ENCODE results near the gene ASPSCR1. TPM values are rescaled to one million over a fixed set of nuclear protein-coding genes. Genes with fewer than 3 reads are reported as not detected.
A peak's percentile ranks its signal among the peaks of the same experiment; 100 is the strongest.

The ASPSCR1 gene
- total and polyA plus RNA-seq, 2 of the 4 experiments (the other 2 are of a cell fraction): 7.2 to 17.2 TPM

DNA sequence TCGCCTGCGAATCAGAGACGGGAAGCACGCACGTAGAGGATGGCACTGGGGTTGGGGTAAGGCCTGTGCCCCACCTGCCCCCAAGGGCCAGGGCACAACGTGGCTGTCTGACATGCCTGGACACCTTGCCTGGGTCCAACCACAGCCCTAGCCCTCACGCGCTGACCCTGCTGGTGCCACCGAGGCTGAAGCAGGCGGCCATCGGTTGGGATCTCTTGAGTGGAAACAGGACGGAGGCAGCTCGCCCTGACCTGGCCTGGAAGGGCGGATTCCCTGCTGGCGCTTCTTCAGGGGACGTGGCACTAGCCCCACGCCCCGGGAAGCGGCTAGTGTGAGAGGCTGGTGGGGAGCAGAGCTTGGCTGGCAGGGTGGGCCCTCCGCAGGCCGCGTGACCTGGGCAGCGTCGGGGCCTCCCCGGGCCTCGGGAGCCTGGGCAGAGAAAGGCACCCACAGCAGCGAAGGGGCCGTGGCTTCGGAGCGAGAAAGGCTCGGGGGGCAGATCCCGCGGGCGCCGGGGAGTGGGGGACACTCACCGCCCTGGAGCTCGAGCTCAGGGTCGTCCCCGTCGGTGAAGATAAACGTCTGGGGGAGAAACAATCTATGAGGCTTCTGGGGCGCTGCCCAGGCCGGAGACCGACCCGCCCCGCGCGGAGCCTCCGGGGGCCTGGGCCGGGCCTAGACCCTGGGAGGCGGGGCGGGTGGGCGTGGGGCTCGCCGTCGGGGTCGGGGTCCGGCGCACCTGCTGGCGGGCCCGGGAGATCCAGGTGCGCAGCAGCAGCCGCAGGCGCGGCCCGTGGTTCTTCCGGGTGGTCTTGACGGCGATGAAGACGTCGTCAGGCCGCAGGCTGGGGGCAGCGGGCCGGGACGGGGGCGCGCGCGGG, 73.6 kb downstream of the ASPSCR1 start (continued):
- TF ChIP-seq MAFK (IDR thresholded peaks at IDR 0.05; ENCODE audit: low read depth, low read length) (no peak), RFX5 (IDR thresholded peaks at IDR 0.05; ENCODE audit: low read depth, low read length) (no peak)

DNA sequence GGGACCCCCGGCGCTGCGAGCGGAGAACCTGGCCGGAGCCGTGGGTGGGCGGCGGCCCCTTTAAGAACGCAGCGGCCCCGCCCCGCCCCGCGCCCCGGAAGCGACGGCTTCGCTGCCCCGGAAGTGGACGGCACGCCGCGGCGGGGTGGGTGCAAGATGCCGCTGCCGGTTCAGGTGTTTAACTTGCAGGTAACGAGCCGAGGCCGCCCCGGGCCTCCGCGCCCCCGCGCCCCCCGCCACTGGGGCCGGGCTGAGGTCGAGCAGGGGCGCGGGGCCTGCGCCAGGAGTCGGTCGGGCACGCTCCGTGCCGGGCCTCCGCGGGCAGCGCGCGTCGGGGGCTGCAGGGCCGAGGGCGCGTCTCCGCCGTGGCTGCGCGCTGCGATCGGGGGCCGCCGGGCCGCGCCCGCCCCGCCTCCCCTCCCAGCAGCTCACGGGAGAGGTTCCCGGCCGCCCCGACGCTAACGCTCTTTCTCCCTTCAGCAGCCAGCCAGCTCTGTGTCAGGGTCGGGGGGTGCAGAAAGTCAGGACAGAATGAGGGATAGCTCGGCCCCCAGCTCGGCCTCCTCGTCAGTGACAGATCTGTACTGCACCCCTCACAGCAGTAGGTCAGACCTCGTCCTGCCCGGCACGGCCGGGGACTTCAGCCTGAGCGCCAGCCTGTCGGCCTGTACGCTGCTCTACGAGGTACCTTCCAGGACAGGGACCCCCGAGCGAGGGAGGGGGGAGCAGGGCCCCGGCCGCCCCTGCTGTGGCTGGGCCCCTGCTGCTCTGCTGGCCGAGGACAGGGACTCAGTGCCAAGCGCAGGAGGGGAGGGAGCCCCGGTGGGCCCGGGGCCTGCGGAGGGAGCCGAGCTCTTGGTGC, 74.6 kb downstream of the ASPSCR1 start, which contains the start of the genes GPS1 and RFNG:
Gene GPS1 (plus strand): TSS at position 123 of the 862 bp plus-strand sequence. CDS start 34 bp downstream, at position 157.
Gene RFNG (minus strand): TSS at position 36 of the 862 bp plus-strand sequence. CDS start 45 bp downstream, outside the sequence.
- in situ Hi-C loops (cut with MboI; ENCODE audit: low sequenced_read_pairs): no loop called here
- H3K4me1 ChIP-seq (ENCODE audit: control insufficient read depth, insufficient read depth, low read length): peaks cover 18% of the 10 kb centered on the region
- H3K9me1 ChIP-seq (ENCODE audit: insufficient read depth, low read length): peaks cover 7% of the 10 kb centered on the region
- WGBS, 2 experiments (ENCODE audit: extremely low coverage in 2 of 2, insufficient read length in 1 of 2): 1% methylated on average over 60 of the region's 94 CpGs; no CpG with 5 or more reads in 1 of the 2 experiments
- H2BK120ac ChIP-seq (ENCODE audit: low read depth, low read length): no peak within 1 kb of the TSS; the same call in none of the 2 replicates
- H3K4ac ChIP-seq (ENCODE audit: low read depth, low read length): peak within 1 kb of the TSS; percentile 87
- no TSS peak for BruUV-seq (replicated peaks)
- DNase-seq (peak; percentile 16), ATAC-seq (ENCODE audit: low read depth) (peak; percentile 86)
- H3K18ac ChIP-seq (ENCODE audit: low read depth, low read length): no peak within 1 kb of the TSS; the same call in 1 of the 2 replicates
- POLR2A ChIA-PET (ENCODE audit: unreplicated experiment): no interaction called here
- H4K20me1 ChIP-seq (ENCODE audit: insufficient read depth, low read length): peaks cover 7% of the 10 kb centered on the region
- peak within 1 kb of the TSS; percentile 93 for H3K4me2 ChIP-seq (ENCODE audit: low read depth, low read length)
- intact Hi-C loops (cut with micrococcal nuclease): no loop called here
- peaks cover 59% of the 10 kb centered on the region for H3K36me3 ChIP-seq (ENCODE audit: control insufficient read depth, insufficient read depth, low read length)
- peak; percentile 85; the same call in 1 of the 2 replicates for TF ChIP-seq MAZ (IDR thresholded peaks at IDR 0.05; ENCODE audit: borderline replicate concordance, low read depth, low read length)
- TF ChIP-seq, protein P1, sequence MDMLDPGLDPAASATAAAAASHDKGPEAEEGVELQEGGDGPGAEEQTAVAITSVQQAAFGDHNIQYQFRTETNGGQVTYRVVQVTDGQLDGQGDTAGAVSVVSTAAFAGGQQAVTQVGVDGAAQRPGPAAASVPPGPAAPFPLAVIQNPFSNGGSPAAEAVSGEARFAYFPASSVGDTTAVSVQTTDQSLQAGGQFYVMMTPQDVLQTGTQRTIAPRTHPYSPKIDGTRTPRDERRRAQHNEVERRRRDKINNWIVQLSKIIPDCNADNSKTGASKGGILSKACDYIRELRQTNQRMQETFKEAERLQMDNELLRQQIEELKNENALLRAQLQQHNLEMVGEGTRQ (IDR thresholded peaks at IDR 0.05; ENCODE audit: low read depth, low read length): no peak
- TF ChIP-seq SMC3 (IDR thresholded peaks at IDR 0.05; ENCODE audit: low read depth, low read length): no peak
- peak; percentile 76 for TF ChIP-seq MXI1 (IDR thresholded peaks at IDR 0.05; ENCODE audit: borderline replicate concordance, low read depth, low read length)
- CTCF ChIA-PET: no interaction called here
- peak within 1 kb of the TSS; percentile 84 to 91 for H4K8ac ChIP-seq (ENCODE audit: low read depth in 2 of 2, low read length in 2 of 2)
- peak within 1 kb of the TSS; percentile 23 for H4K91ac ChIP-seq (ENCODE audit: insufficient read depth, low read depth, low read length)
- peaks cover 16 to 45% of the 10 kb centered on the region in 2 experiments for H3K79me1 ChIP-seq (ENCODE audit: low read depth in 1 of 2, low read length in 2 of 2)
- H2AK5ac ChIP-seq (ENCODE audit: low read depth, low read length): peak within 1 kb of the TSS; percentile 96
- no peaks in the 10 kb centered on the region for H3K27me3 ChIP-seq (ENCODE audit: control insufficient read depth, insufficient read depth, low read length)
- peak within 1 kb of the TSS; percentile 91 for H2AFZ ChIP-seq (replicated peaks; ENCODE audit: low read length, poor library complexity)
- H3K27ac ChIP-seq (ENCODE audit: insufficient read depth, low read length): peak within 1 kb of the TSS; percentile 72
- H3K14ac ChIP-seq (replicated peaks; ENCODE audit: low read depth, low read length): peak within 1 kb of the TSS; percentile 71
- peak within 1 kb of the TSS; percentile 63 for H2BK5ac ChIP-seq (ENCODE audit: low read depth, low read length, poor library complexity, severe bottlenecking)
- no peak within 1 kb of the TSS; the same call in 1 of the 2 replicates for H3K56ac ChIP-seq (ENCODE audit: extremely low read depth, insufficient read depth, low read length)
- H2BK15ac ChIP-seq (ENCODE audit: low read depth, low read length): no peak within 1 kb of the TSS
- peak within 1 kb of the TSS; percentile 94 for H3K9ac ChIP-seq (ENCODE audit: low read depth, low read length)
- H3K9me3 ChIP-seq (ENCODE audit: control insufficient read depth, insufficient read depth, low read length): no peaks in the 10 kb centered on the region
- peak within 1 kb of the TSS; percentile 64 for H3K23ac ChIP-seq (ENCODE audit: low read depth, low read length)
- no peak within 1 kb of the TSS for H2BK20ac ChIP-seq (ENCODE audit: low read depth, low read length)
- peak within 1 kb of the TSS; percentile 99 for H3K4me3 ChIP-seq (ENCODE audit: insufficient read depth, low read depth, low read length)
- peak within 1 kb of the TSS; percentile 81 for H4K5ac ChIP-seq (ENCODE audit: low read depth, low read length)
- dilution Hi-C loops (cut with HindIII; ENCODE audit: low sequenced_read_pairs, unreplicated experiment): no loop called here
- H2AK9ac ChIP-seq (replicated peaks; ENCODE audit: low read depth, low read length, poor library complexity): peak within 1 kb of the TSS; percentile 100
